Measurements from ENCODE around the gene CDK9.

Gene CDK9

DNA sequence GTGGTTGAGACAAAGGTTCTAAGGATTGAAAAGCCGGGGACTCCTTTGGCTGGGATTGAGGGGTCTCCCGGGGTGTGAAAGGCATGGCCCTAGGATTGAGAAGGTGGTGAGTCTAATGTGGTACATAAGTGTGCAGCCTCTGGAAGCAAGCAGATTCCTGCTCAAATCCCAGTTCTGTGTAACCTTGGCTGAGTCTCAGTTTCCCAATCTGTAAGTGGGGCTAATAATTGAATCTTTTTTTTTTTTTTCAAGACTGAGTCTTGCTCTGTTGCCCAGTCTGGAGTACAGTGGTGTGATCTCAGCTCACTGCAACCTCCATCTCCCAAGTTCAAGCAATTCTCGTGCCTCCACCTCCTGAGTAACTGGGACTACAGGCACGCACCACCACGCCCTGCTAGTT is 13.2 kb upstream of the CDK9 start:
- in situ Hi-C loops (cut with MboI; ENCODE audit: low sequenced_read_pairs, unreplicated experiment), result no loop called here
- TF ChIP-seq, protein P1, sequence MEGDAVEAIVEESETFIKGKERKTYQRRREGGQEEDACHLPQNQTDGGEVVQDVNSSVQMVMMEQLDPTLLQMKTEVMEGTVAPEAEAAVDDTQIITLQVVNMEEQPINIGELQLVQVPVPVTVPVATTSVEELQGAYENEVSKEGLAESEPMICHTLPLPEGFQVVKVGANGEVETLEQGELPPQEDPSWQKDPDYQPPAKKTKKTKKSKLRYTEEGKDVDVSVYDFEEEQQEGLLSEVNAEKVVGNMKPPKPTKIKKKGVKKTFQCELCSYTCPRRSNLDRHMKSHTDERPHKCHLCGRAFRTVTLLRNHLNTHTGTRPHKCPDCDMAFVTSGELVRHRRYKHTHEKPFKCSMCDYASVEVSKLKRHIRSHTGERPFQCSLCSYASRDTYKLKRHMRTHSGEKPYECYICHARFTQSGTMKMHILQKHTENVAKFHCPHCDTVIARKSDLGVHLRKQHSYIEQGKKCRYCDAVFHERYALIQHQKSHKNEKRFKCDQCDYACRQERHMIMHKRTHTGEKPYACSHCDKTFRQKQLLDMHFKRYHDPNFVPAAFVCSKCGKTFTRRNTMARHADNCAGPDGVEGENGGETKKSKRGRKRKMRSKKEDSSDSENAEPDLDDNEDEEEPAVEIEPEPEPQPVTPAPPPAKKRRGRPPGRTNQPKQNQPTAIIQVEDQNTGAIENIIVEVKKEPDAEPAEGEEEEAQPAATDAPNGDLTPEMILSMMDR (IDR thresholded peaks at IDR 0.05; ENCODE audit: borderline replicate concordance, control extremely low read depth, extremely low read depth, insufficient read depth, missing control alignments), result no peak
- DNase-seq (ENCODE audit: low spot score), result no peak

DNA sequence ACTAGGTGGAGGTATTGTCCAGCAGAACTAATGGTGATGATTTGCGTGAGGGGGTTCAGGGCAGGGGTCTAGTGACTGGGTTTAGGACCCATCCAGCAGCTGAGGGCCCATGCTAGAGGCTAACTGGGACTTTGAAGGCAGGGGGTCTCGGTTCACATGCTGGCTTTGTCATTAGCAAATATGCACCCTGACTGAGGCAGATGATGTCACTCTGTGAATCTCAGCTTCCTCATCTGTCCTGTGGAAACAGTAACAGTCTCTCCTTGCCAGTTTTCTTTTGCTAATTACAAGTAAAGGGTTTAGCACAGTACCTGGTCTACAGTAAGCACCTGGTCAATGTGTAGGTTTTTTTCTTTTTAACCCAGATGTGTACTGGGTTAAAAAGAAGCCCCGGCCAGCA is 12.6 kb upstream of the CDK9 start:
- no peak for DNase-seq (ENCODE audit: low spot score)
- TF ChIP-seq, protein P1 (IDR thresholded peaks at IDR 0.05; ENCODE audit: borderline replicate concordance, control extremely low read depth, extremely low read depth, insufficient read depth, missing control alignments), result no peak
- in situ Hi-C loops (cut with MboI; ENCODE audit: low sequenced_read_pairs, unreplicated experiment), result no loop called here

DNA sequence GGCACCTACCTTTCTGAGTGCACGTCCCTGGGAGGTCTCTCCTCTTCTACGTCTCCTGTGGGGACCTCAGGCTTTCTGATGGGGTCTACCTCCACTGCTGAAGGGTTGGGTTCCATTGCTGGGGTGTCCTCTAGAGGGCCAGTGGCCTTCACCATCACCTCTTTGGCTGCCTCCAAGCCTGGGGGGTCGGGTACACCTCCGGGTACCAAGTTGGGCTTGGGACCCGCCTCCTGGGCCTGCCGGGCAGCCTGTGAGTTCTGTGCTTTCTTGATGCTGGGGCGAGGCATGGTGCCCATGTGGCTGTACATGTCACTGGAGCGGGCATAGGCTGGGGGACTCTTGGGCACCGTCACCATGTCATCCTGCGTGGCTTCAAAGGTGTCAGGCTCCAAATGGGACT is 11.9 kb upstream of the CDK9 start:
- in situ Hi-C loops (cut with MboI; ENCODE audit: low sequenced_read_pairs, unreplicated experiment), result no loop called here
- TF ChIP-seq, protein P1 (IDR thresholded peaks at IDR 0.05; ENCODE audit: borderline replicate concordance, control extremely low read depth, extremely low read depth, insufficient read depth, missing control alignments), result no peak
- no peak for DNase-seq (ENCODE audit: low spot score)

DNA sequence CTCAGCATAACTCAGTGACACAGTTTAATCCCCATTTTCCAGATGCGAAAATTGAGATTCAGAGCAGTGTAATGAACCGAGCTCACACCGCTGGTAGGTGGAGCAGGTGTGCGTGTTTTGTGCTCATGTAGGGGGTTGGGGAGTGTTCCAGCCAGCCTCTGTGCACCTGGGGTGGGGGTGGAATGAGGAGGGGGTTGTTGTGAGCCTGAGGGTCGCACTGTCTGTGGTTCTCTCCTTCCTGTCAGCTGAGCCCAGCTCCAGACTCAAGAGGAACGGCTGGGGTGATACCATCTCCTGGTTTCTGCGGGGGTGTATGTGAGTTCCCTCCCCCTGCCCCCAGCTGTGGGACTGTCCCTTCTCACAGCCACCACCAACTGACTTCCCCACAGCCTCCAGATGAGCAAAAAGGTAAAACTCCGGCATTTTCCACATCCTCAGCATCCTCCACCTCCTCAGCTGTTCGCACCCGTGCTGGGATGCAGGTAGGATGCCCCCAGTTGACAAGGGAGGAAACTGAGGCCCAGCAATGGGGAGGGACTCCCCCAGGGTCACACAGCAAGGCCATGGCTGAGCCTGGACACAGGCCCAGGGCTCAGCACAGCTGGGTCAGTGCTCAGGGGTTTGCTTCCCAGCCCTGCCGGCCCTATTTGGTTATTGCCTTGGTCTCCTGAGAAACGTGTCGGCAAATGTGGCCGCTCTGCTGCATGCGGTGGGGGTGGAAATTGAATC is 9.5 kb upstream of the CDK9 start:
- in situ Hi-C loops (cut with MboI; ENCODE audit: low sequenced_read_pairs, unreplicated experiment), result no loop called here
- DNase-seq (ENCODE audit: low spot score), result peak; percentile 85
- TF ChIP-seq, protein P1 (IDR thresholded peaks at IDR 0.05; ENCODE audit: borderline replicate concordance, control extremely low read depth, extremely low read depth, insufficient read depth, missing control alignments), result no peak

DNA sequence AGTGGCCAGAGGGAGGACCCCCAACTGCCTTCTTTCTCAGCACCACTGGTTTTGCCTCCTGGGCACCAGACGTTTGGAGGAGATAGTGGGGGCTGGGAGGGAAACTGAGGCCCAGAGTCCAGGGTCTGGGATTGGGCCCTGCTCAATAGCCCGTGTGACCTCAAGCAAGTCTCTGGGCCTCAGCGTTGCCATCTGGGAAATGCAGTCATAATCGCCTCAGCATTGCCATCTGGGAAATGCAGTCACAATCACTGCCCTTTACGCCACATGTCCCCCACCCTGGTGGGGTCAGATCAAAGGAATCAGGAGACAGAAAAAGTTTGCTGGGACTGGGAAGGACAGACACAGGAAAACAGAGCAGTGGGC is 8.9 kb upstream of the CDK9 start:
- in situ Hi-C loops (cut with MboI; ENCODE audit: low sequenced_read_pairs, unreplicated experiment), result no loop called here
- TF ChIP-seq, protein P1 (IDR thresholded peaks at IDR 0.05; ENCODE audit: borderline replicate concordance, control extremely low read depth, extremely low read depth, insufficient read depth, missing control alignments), result no peak
- no peak for DNase-seq (ENCODE audit: low spot score)

DNA sequence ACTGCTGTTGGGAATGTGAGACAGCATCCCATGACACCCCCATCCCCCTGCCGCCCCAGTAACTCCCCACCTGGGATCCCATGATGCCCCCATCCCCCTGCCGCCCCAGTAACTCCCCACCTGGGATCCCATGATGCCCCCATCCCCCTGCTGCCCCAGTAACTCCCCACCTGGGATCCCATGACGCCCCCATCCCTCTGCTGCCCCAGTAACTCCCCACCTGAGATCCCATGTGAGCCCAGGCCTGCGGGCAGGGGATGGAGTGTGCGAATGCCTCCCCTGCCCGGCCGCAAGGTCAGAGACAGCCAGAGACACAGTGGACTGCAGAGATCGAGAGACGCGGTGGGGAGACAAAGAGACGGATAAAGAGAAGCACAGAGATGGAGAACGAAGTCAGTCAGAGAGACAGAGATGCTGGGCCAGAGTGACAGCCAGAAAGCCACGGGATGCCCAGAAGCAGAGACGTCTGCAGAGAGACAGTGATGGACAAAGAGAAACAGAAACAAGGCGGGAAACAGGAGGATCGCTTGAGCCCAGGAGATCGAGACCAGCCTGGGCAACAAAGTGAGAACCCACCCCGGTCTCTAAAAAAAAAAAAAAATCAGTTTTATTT is 8.4 kb upstream of the CDK9 start:
- TF ChIP-seq, protein P1 (IDR thresholded peaks at IDR 0.05; ENCODE audit: borderline replicate concordance, control extremely low read depth, extremely low read depth, insufficient read depth, missing control alignments), result no peak
- in situ Hi-C loops (cut with MboI; ENCODE audit: low sequenced_read_pairs, unreplicated experiment), result no loop called here
- no peak for DNase-seq (ENCODE audit: low spot score)

All from GM13976 (cell line).